ENCODE measurements around the gene CHERP.

- TF ChIP-seq CTCF (IDR thresholded peaks at IDR 0.05) = no peak
- TF ChIP-seq POLR2A (IDR thresholded peaks at IDR 0.05) = no peak
These were observed 17.6 kb upstream of the CHERP start for GRCh38 chr19:16559780-16560276.

Measured in adrenal gland (tissue), 5 donors.